Left ventricle myocardium inferior (tissue), 1 donor: ENCODE data around the gene SHISA5. TPM values are rescaled to one million over a fixed set of nuclear protein-coding genes. Genes with fewer than 3 reads are reported as not detected.

ENCODE experiments used
- DNase-seq: peaks from one replicate; pipeline ENCODE4 v3.0.0-alpha.2; 2020
- H3K27ac ChIP-seq: fragments of 200-600 bp; replicated peaks from 2 replicates; pipeline ENCODE4 v1.8.0; 2021
- H3K27me3 ChIP-seq: fragments of 200-600 bp; 2 replicates; pipeline ENCODE4 v1.8.0; 2021; ENCODE audit warnings: low read depth
- H3K36me3 ChIP-seq: fragments of 200-600 bp; 2 replicates; pipeline ENCODE4 v1.8.0; 2021
- H3K4me1 ChIP-seq: fragments of 200-600 bp; 2 replicates; pipeline ENCODE4 v1.8.0; 2021
- H3K4me3 ChIP-seq: fragments of 200-600 bp; 2 replicates; pipeline ENCODE4 v1.8.0; 2021; ENCODE audit warnings: mild to moderate bottlenecking, moderate library complexity
- H3K9me3 ChIP-seq: fragments of 200-600 bp; replicated peaks from 2 replicates; pipeline ENCODE4 v1.8.0; 2021
- intact Hi-C: fragments of 100-400 bp; cut with micrococcal nuclease; formaldehyde crosslinking; loops from one replicate; pipeline ENCODE4 v1.11.0; 2022
- total RNA-seq: library from RNA; stranded (reverse); fragmentation: NEBNext Ultra II Directional; extraction: Animal tissue kit (Norgen Biotek cat#: 25700); gene quantifications from one replicate; pipeline ENCODE4 v1.2.1, GENCODE V29; 2021
- TF ChIP-seq, protein P1 (sequence below): fragments of 200-600 bp; IDR thresholded peaks from 2 replicates; pipeline ENCODE4 v1.8.0; 2021; ENCODE audit warnings: antibody characterized with exemption, mild to moderate bottlenecking, borderline replicate concordance
- donor health status: DM: no; HTN: yes; CAD: no; lungs with severe emphysema.

Gene SHISA5
- total RNA-seq, 1 donor from 2014 or later: 47.3 TPM

DNA sequence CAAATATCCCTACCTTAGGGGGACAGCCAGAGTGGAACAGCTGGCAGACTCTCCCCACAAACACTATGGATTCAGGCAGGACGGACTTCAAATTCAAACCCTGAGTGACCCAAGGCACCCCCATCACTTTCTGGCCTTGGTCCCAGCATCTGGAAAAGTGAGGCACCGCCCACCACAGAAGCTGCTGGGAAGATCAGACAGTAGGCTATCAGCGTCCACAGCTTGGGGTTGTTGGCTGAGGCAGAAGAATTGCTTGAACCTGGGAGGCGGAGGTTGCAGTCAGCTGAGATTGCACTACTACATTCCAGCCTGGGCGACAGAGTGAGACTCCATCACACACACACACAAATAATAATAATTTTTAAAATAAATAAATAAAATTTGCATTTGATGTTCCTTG lies 44.2 kb upstream of the SHISA5 start:
- H3K27ac ChIP-seq: no peak overlapping the region
- no peaks in the 10 kb centered on the region for H3K36me3 ChIP-seq
- intact Hi-C loops: loop anchor here (10.0 kb wide), 1 partner anchor 83 kb away; a partner anchor contains a TSS

DNA sequence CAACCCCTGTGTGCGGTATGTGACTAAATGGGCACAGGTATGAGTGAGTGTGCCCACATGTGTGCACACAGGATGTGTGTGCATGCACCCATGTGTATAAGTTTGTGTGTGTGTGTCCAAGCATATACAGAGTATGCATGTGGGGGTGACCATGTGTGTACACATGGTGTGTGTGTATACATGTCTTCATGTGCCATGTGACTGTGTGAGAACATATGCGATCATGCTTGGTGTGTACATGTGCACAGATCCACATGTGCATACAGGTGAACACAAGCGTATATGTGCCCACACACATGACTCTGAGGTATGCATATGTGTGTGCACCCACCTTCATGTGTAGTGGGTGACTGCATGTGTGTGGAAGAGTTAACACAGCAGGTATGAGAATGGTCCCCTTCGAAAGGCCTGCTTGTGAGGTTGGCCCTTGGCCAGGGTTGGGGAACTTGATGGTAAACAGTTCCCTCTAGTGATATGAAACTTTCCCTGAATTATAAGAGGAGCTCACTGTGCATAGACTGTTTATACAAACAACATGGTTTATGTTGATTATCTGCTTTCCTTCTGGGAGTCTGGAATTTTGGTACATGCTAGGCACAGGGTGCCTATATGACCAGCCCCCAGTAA lies 42.3 kb upstream of the SHISA5 start:
- no peaks in the 10 kb centered on the region for H3K36me3 ChIP-seq
- H3K9me3 ChIP-seq: no peaks in the 10 kb centered on the region
- TF ChIP-seq, protein P1, sequence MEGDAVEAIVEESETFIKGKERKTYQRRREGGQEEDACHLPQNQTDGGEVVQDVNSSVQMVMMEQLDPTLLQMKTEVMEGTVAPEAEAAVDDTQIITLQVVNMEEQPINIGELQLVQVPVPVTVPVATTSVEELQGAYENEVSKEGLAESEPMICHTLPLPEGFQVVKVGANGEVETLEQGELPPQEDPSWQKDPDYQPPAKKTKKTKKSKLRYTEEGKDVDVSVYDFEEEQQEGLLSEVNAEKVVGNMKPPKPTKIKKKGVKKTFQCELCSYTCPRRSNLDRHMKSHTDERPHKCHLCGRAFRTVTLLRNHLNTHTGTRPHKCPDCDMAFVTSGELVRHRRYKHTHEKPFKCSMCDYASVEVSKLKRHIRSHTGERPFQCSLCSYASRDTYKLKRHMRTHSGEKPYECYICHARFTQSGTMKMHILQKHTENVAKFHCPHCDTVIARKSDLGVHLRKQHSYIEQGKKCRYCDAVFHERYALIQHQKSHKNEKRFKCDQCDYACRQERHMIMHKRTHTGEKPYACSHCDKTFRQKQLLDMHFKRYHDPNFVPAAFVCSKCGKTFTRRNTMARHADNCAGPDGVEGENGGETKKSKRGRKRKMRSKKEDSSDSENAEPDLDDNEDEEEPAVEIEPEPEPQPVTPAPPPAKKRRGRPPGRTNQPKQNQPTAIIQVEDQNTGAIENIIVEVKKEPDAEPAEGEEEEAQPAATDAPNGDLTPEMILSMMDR: no peak
- no peaks in the 10 kb centered on the region for H3K27me3 ChIP-seq
- DNase-seq: no peak
- no peak overlapping the region for H3K4me3 ChIP-seq
- no peak overlapping the region for H3K27ac ChIP-seq
- intact Hi-C loops: loop anchor here (10.0 kb wide), 1 partner anchor 82 kb away; a partner anchor contains a TSS
- H3K4me1 ChIP-seq: peaks cover 17% of the 10 kb centered on the region

More for the DNA sequence above, 44.2 kb upstream of the SHISA5 start:
- Histone ChIP-seq H3K4me1 (peaks cover 14% of the 10 kb centered on the region), H3K27me3 (no peaks in the 10 kb centered on the region), H3K4me3 (no peak overlapping the region), H3K9me3 (no peaks in the 10 kb centered on the region)
- TF ChIP-seq, protein P1: no peak
- no peak for DNase-seq

GRCh38 chr3:48544141-48544540 lies 40.2 kb upstream of the SHISA5 start:
- intact Hi-C loops: loop anchor here (10.0 kb wide), 1 partner anchor 79 kb away; a partner anchor contains a TSS
- no peak overlapping the region for H3K27ac ChIP-seq

GRCh38 chr3:48543271-48543866 lies 39.4 kb upstream of the SHISA5 start:
- no peaks in the 10 kb centered on the region for H3K27me3 ChIP-seq
- DNase-seq: peak; percentile 63

More at GRCh38 chr3:48544141-48544540, 40.2 kb upstream of the SHISA5 start:
- H3K27me3 ChIP-seq: no peaks in the 10 kb centered on the region
- H3K36me3 ChIP-seq: no peaks in the 10 kb centered on the region
- H3K9me3 ChIP-seq: no peaks in the 10 kb centered on the region
- no peak overlapping the region for H3K4me3 ChIP-seq
- TF ChIP-seq, protein P1: no peak
- no peak for DNase-seq
- peaks cover 17% of the 10 kb centered on the region for H3K4me1 ChIP-seq

GRCh38 chr3:48538451-48538850 lies 34.5 kb upstream of the SHISA5 start:
- peaks cover 7% of the 10 kb centered on the region for H3K4me1 ChIP-seq
- H3K27ac ChIP-seq: no peak overlapping the region
- H3K36me3 ChIP-seq: peaks cover 6% of the 10 kb centered on the region
- H3K27me3 ChIP-seq: no peaks in the 10 kb centered on the region
- H3K9me3 ChIP-seq: no peaks in the 10 kb centered on the region
- no peak for DNase-seq
- intact Hi-C loops: no loop called here
- TF ChIP-seq, protein P1: no peak
- no peak overlapping the region for H3K4me3 ChIP-seq

More at GRCh38 chr3:48543271-48543866, 39.4 kb upstream of the SHISA5 start:
- Histone ChIP-seq H3K4me1 (peaks cover 10% of the 10 kb centered on the region), H3K36me3 (no peaks in the 10 kb centered on the region), H3K4me3 (no peak overlapping the region), H3K9me3 (no peaks in the 10 kb centered on the region), H3K27ac (no peak overlapping the region)
- intact Hi-C loops: loop anchor here (10.0 kb wide), 1 partner anchor 79 kb away; a partner anchor contains a TSS
- TF ChIP-seq, protein P1: no peak
